SK-N-SH (cell line): ENCODE measurements around the gene LANCL2. TPM values are rescaled to one million over a fixed set of nuclear protein-coding genes. Genes with fewer than 3 reads are reported as not detected.

ENCODE experiments used
- CTCF ChIA-PET: fragments of 300-600, 350-600 bp; formaldehyde crosslinking; extraction: SDS; loops from one replicate; lab custom pipeline; 2021; lab: Yijun Ruan, JAX
- POLR2A ChIA-PET: fragments of 350-600 bp; sonication (Branson Sonifier 250); formaldehyde crosslinking; extraction: SDS; loops from one replicate; lab custom pipeline; 2020; ENCODE audit warnings: antibody characterized with exemption, inconsistent platforms; lab: Yijun Ruan, JAX
- DNase-seq: peaks from one replicate; pipeline ENCODE4 v3.0.0; 2012
- H2AFZ ChIP-seq: fragments of 200-600 bp; sonication (generic); 2 replicates; pipeline ENCODE4 v1.8.1; 2016; ENCODE audit warnings: antibody characterized with exemption, mild to moderate bottlenecking, low read depth
- H3F3A ChIP-seq: fragments of 200-600 bp; sonication (generic); replicated peaks from 2 replicates; pipeline ENCODE3; 2016; ENCODE audit warnings: antibody characterized with exemption, mild to moderate bottlenecking; ENCODE audit not compliant: insufficient read depth
- H3K27ac ChIP-seq, 2 experiments: fragments of 200-500 bp in 1 of 2; fragments of 200-600 bp in 1 of 2; sonication (Bioruptor generic) in 1 of 2; sonication (generic), shearing (Covaris generic) in 1 of 2; 2 replicates each; pipeline versions ENCODE4 v1.5.1 to v1.6.1; 2014 to 2016; ENCODE audit warnings: low read depth in 2 of 2, inconsistent platforms in 1 of 2, low read length in 1 of 2, mild to moderate bottlenecking in 1 of 2, mixed read lengths in 1 of 2
- H3K27me3 ChIP-seq: fragments of 200-600 bp; sonication (generic), shearing (Covaris generic); 2 replicates; pipeline ENCODE4 v1.6.1; 2016; ENCODE audit warnings: mixed run types; ENCODE audit not compliant: insufficient read depth
- H3K36me3 ChIP-seq, 2 experiments: fragments of 200-500 bp in 1 of 2; fragments of 200-600 bp in 1 of 2; sonication (Bioruptor generic) in 1 of 2; sonication (generic) in 1 of 2; replicated peaks in 1 of 2; 2 replicates each; pipeline versions ENCODE3 to v1.5.1; 2014 to 2016; ENCODE audit warnings: low read length in 1 of 2, mild to moderate bottlenecking in 1 of 2; ENCODE audit not compliant: insufficient read depth in 2 of 2, control insufficient read depth in 1 of 2
- H3K4me1 ChIP-seq, 2 experiments: fragments of 200-500 bp in 1 of 2; fragments of 200-600 bp in 1 of 2; sonication (Bioruptor generic) in 1 of 2; sonication (generic), shearing (Covaris generic) in 1 of 2; 2 replicates each; pipeline versions ENCODE4 v1.5.1 to v1.6.1; 2014 to 2016; ENCODE audit warnings: low read depth in 1 of 2, low read length in 1 of 2, mixed run types in 1 of 2; ENCODE audit not compliant: insufficient read depth in 2 of 2, control insufficient read depth in 1 of 2
- H3K4me2 ChIP-seq: fragments of 200-600 bp; sonication (generic), shearing (Covaris generic); 2 replicates; pipeline ENCODE4 v1.6.1; 2017; ENCODE audit warnings: mixed run types
- H3K4me3 ChIP-seq, 2 experiments: fragments of 200-500 bp in 1 of 2; fragments of 200-600 bp in 1 of 2; sonication (Bioruptor generic) in 1 of 2; sonication (generic), shearing (Covaris generic) in 1 of 2; 2 replicates each; pipeline versions ENCODE4 v1.5.1 to v1.8.1; 2014 to 2016; ENCODE audit warnings: low read depth in 2 of 2, inconsistent platforms in 1 of 2, low read length in 1 of 2, mild to moderate bottlenecking in 1 of 2, mixed read lengths in 1 of 2, moderate library complexity in 1 of 2
- H3K79me2 ChIP-seq: fragments of 200-600 bp; sonication (generic); 2 replicates; pipeline ENCODE4 v1.8.1; 2017; ENCODE audit warnings: mild to moderate bottlenecking; ENCODE audit not compliant: insufficient read depth
- H3K9ac ChIP-seq: fragments of 200-600 bp; sonication (generic); 2 replicates; pipeline ENCODE4 v1.6.1; 2017; ENCODE audit warnings: mixed run types
- H3K9me2 ChIP-seq: fragments of 200-600 bp; sonication (generic); 2 replicates; pipeline ENCODE4 v1.6.1; 2017; ENCODE audit warnings: mixed run types
- H3K9me3 ChIP-seq: fragments of 200-600 bp; sonication (generic); 2 replicates; pipeline ENCODE4 v1.6.1; 2017; ENCODE audit warnings: mixed run types, mild to moderate bottlenecking, moderate library complexity
- H4K20me1 ChIP-seq: fragments of 200-600 bp; sonication (generic); 2 replicates; pipeline ENCODE4 v1.6.1; 2017; ENCODE audit warnings: mild to moderate bottlenecking, mixed run types; ENCODE audit not compliant: insufficient read depth
- ELF1 ChIP-seq: IDR thresholded peaks from 2 replicates; pipeline ENCODE4 v1.4.0; 2012
- EP300 ChIP-seq, 2 experiments: IDR thresholded peaks; 2 replicates each; pipeline versions ENCODE4 v1.4.0 to v1.6.1; 2012; ENCODE audit warnings: borderline replicate concordance in 1 of 2, low read depth in 1 of 2, low read length in 1 of 2
- JUND ChIP-seq: IDR thresholded peaks from 2 replicates; pipeline ENCODE4 v1.4.0; 2012
- MEF2A ChIP-seq: IDR thresholded peaks from 2 replicates; pipeline ENCODE4 v1.4.0; 2012; ENCODE audit warnings: low read depth, borderline replicate concordance
- NFIC ChIP-seq: IDR thresholded peaks from 2 replicates; pipeline ENCODE4 v1.4.0; 2012; ENCODE audit warnings: borderline replicate concordance
- POLR2AphosphoS5 ChIP-seq: IDR thresholded peaks from 2 replicates; pipeline ENCODE4 v1.6.1; 2012; ENCODE audit warnings: low read depth, low read length
- REST ChIP-seq: IDR thresholded peaks from 2 replicates; pipeline ENCODE4 v1.6.1; 2012; ENCODE audit warnings: mild to moderate bottlenecking, low read depth, low read length, moderate library complexity
- RXRA ChIP-seq: IDR thresholded peaks from 2 replicates; pipeline ENCODE4 v1.4.0; 2012; ENCODE audit warnings: low read depth, mild to moderate bottlenecking, borderline replicate concordance
- SMC3 ChIP-seq: IDR thresholded peaks from 2 replicates; pipeline ENCODE4 v1.6.1; 2012; ENCODE audit warnings: low read depth, low read length, improper control_type of control experiment
- ZBTB33 ChIP-seq: IDR thresholded peaks from 2 replicates; pipeline ENCODE4 v1.4.0; 2012; ENCODE audit warnings: low read depth, borderline replicate concordance
- WGBS: methylation state at CpG from one replicate; pipeline ENCODE4 v1.1.6; 2017; ENCODE audit warnings: low lambda C conversion rate; 5-methylcytosine and 5-hydroxymethylcytosine counted together
- polyA plus RNA-seq, 3 experiments: library from polyadenylated mRNA; depleted of rRNA; stranded (reverse); fragments of >200 nt; gene quantifications; 2 replicates each; pipeline ENCODE4 v1.2.3, GENCODE V29; 2012

The LANCL2 gene
- polyA plus RNA-seq, 1 of the 3 experiments (the other 2 are of a cell fraction) = 36.7 TPM

DNA sequence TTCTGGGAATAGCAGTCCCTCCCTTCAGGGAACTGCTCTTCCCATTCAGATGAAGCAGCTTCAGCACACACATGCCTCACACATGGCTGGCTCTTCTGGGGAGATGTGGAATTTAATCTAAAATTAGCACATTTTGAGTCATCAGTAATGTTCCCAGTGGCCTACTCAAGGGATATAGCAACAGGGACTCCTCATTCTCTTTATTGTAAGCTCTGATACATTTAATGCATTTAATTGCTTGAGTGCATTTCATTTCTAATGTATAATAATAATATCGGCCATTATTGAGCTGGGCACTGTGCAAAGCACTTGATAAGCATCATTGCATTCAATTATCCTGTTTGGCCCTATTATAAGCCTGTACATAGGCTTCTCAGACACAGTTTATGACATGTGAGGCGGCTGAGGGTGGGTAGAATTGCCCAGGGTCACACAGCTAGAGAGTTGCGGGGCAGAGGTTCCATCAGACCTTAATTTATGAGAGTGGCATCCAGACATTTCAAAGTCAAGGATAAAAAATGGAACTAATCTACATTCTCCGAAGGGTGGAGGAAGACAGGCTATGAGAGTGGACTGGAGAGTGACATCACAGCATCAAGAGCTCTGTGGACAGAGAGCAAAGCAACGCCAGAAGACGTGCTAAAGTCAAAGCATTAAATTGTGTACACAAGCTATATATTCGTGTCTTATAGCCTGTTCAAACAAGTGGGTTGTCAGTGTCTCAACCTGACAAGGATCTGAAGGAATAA, 76.8 kb downstream of the LANCL2 start (continued):
- TF ChIP-seq ZBTB33 (no peak), REST (no peak), JUND (0 out of 2 replicates have a peak, but pooled peaks have one; percentile 41), MEF2A (peak; percentile 88), EP300 (IDR thresholded peaks at IDR 0.05; ENCODE audit: borderline replicate concordance in 1 of 2, low read depth in 1 of 2, low read length in 1 of 2) (peak in 1 of 2 experiments; percentile 64; a peak in 2 of 4 replicates), RXRA (no peak), ELF1 (0 out of 2 replicates have a peak, but pooled peaks have one; percentile 10)

DNA sequence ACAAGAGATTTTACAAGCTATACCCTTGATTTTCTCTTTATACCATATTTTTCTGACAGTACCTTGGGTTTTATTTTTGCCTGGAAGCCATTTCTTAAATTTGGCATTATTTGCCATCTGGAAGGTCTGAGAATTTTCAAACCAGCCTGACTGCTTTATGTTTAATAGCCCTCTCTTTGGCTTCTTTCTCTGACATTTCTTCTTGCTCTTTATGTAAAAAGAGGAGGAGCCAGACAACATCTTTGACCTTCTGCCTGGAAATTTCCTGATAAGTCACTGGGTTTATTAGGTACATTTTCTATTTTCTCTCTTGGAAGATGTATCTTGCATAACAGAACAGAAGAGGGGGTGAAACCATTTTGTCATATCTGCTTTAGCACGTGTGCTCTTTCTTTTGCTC, 79.6 kb downstream of the LANCL2 start:
- H4K20me1 ChIP-seq = no peaks in the 10 kb centered on the region
- H3K9ac ChIP-seq = no peak overlapping the region
- no peak for TF ChIP-seq SMC3
- TF ChIP-seq RXRA = no peak
- no peak for TF ChIP-seq POLR2AphosphoS5
- TF ChIP-seq NFIC = no peak
- H2AFZ ChIP-seq = no peak overlapping the region
- peaks cover 9 to 26% of the 10 kb centered on the region in 2 experiments for H3K4me1 ChIP-seq
- no peak for DNase-seq
- peaks cover 7% of the 10 kb centered on the region for H3F3A ChIP-seq
- ChIA-PET CTCF (interaction anchor here (0.8 to 1.7 kb wide), 4 partner anchors 11 to 149 kb away, joined by 3 to 4 read pairs (median 4); no protein-coding TSS in a partner anchor), POLR2A (no interaction called here)
- no peaks in the 10 kb centered on the region for H3K9me2 ChIP-seq
- no peak overlapping the region for H3K4me3 ChIP-seq
- no peak overlapping the region for H3K4me2 ChIP-seq
- WGBS = 90% methylated on average over 1 of the region's 1 CpG
- no peaks in the 10 kb centered on the region for H3K27me3 ChIP-seq
- peaks cover 0 to 4% of the 10 kb centered on the region in 2 experiments for H3K36me3 ChIP-seq
- no peaks in the 10 kb centered on the region for H3K79me2 ChIP-seq
- H3K9me3 ChIP-seq = no peaks in the 10 kb centered on the region
- H3K27ac ChIP-seq = no peak overlapping the region
